ENCODE results near the gene DUS2.

The DUS2 gene

GRCh38 chr16:68046106-68046505, 23.0 kb downstream of the DUS2 start:
- DNase-seq (ENCODE audit: low spot score) = no peak

GRCh38 chr16:68047987-68048386, 24.9 kb downstream of the DUS2 start:
- DNase-seq (ENCODE audit: low spot score) = no peak

GRCh38 chr16:68049449-68049848, 26.4 kb downstream of the DUS2 start:
- no peak for DNase-seq (ENCODE audit: low spot score)

GRCh38 chr16:68055395-68055794, 32.3 kb downstream of the DUS2 start:
- DNase-seq (ENCODE audit: low spot score) = no peak

GRCh38 chr16:68059804-68060203, 36.7 kb downstream of the DUS2 start:
- DNase-seq (ENCODE audit: low spot score) = no peak

- DNase-seq (ENCODE audit: low spot score) = no peak
Observed at GRCh38 chr16:68061396-68061795, 38.3 kb downstream of the DUS2 start.

- DNase-seq (ENCODE audit: low spot score) = no peak
Observed at GRCh38 chr16:68062910-68063393, 39.9 kb downstream of the DUS2 start.

GRCh38 chr16:68064791-68065365, 41.8 kb downstream of the DUS2 start:
- peak; percentile 69 for DNase-seq (ENCODE audit: low spot score)

- no peak for DNase-seq (ENCODE audit: low spot score)
Observed at GRCh38 chr16:68065716-68066305, 42.7 kb downstream of the DUS2 start.

GRCh38 chr16:68066763-68067162, 43.7 kb downstream of the DUS2 start:
- no peak for DNase-seq (ENCODE audit: low spot score)

GRCh38 chr16:68068926-68069325, 45.8 kb downstream of the DUS2 start:
- DNase-seq (ENCODE audit: low spot score) = no peak

GRCh38 chr16:68069511-68070248, 46.6 kb downstream of the DUS2 start:
- no peak for DNase-seq (ENCODE audit: low spot score)

- DNase-seq (ENCODE audit: low spot score) = no peak
Observed at GRCh38 chr16:68070249-68070730, 47.2 kb downstream of the DUS2 start.

GRCh38 chr16:68070806-68071517, 47.9 kb downstream of the DUS2 start:
- DNase-seq (ENCODE audit: low spot score) = no peak

- no peak for DNase-seq (ENCODE audit: low spot score)
Observed at GRCh38 chr16:68071518-68071901, 48.4 kb downstream of the DUS2 start.

- no peak for DNase-seq (ENCODE audit: low spot score)
Observed at GRCh38 chr16:68072038-68072695, 49.1 kb downstream of the DUS2 start.

- DNase-seq (ENCODE audit: low spot score) = no peak
Observed at GRCh38 chr16:68073902-68074760, 51.0 kb downstream of the DUS2 start.

- no peak for DNase-seq (ENCODE audit: low spot score)
Observed at GRCh38 chr16:68074850-68075555, 51.9 kb downstream of the DUS2 start.

- no peak for DNase-seq (ENCODE audit: low spot score)
Observed at GRCh38 chr16:68075980-68076379, 52.9 kb downstream of the DUS2 start.

- DNase-seq (ENCODE audit: low spot score) = no peak
Observed at GRCh38 chr16:68076560-68076959, 53.5 kb downstream of the DUS2 start.
